Measurements from ENCODE around the gene EPG5.

DNA sequence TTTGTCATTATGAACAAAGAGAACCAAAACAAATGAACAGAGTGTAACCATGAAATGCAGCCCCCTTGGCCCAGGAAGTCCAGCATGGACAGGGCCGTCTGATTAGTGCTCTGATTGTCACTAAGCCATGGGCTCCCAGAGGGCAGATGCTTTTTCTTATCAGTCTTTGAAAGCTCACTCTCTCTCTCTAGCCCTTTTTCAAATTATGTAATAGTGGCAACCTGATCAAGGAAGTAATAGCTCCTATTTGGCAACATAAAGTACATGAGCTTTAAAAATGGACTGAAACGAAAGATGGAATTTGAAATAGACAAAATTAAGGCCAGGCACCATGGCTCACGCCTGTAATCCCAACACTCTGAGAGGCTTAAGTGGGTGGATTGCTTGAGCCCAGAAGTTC, 32.4 kb upstream of the EPG5 start:
- no peak for TF ChIP-seq ZFP3 (CRISPR knock-in tag; IDR thresholded peaks at IDR 0.05)
- TF ChIP-seq, protein P1, sequence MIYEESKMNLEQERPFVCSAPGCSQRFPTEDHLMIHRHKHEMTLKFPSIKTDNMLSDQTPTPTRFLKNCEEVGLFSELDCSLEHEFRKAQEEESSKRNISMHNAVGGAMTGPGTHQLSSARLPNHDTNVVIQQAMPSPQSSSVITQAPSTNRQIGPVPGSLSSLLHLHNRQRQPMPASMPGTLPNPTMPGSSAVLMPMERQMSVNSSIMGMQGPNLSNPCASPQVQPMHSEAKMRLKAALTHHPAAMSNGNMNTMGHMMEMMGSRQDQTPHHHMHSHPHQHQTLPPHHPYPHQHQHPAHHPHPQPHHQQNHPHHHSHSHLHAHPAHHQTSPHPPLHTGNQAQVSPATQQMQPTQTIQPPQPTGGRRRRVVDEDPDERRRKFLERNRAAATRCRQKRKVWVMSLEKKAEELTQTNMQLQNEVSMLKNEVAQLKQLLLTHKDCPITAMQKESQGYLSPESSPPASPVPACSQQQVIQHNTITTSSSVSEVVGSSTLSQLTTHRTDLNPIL (CRISPR knock-in tag; IDR thresholded peaks at IDR 0.05; ENCODE audit: low read depth) = no peak
- TF ChIP-seq TSHZ2 (CRISPR knock-in tag; IDR thresholded peaks at IDR 0.05) = no peak
- no peak for TF ChIP-seq CSDC2 (CRISPR knock-in tag; IDR thresholded peaks at IDR 0.05)
- TF ChIP-seq ZNF70 (CRISPR knock-in tag; IDR thresholded peaks at IDR 0.05) = no peak
- no peak for TF ChIP-seq POU6F1 (CRISPR knock-in tag; IDR thresholded peaks at IDR 0.05; ENCODE audit: borderline replicate concordance, low read depth)
- TF ChIP-seq TCF4 (CRISPR knock-in tag; IDR thresholded peaks at IDR 0.05; ENCODE audit: borderline replicate concordance) = no peak
- TF ChIP-seq ARNTL (CRISPR knock-in tag; IDR thresholded peaks at IDR 0.05; ENCODE audit: borderline replicate concordance, low read depth) = no peak
- no peak for TF ChIP-seq RARB (CRISPR knock-in tag; IDR thresholded peaks at IDR 0.05)
- TF ChIP-seq ZFP30 (CRISPR knock-in tag; IDR thresholded peaks at IDR 0.05) = no peak
- no peak for TF ChIP-seq BACH2 (CRISPR knock-in tag; IDR thresholded peaks at IDR 0.05; ENCODE audit: borderline replicate concordance)
- TF ChIP-seq TOX (CRISPR knock-in tag; IDR thresholded peaks at IDR 0.05; ENCODE audit: borderline replicate concordance) = no peak
- TF ChIP-seq OSR1 (CRISPR knock-in tag; IDR thresholded peaks at IDR 0.05) = no peak

Measured in SK-N-SH treated with all-trans-retinoic acid at 6 μM for 48 hours (cell line).